ENCODE measurements around the gene KRT39. TPM values are rescaled to one million over a fixed set of nuclear protein-coding genes. Genes with fewer than 3 reads are reported as not detected.

The KRT39 gene
- total and polyA plus RNA-seq, 5 donors: not detected

DNA sequence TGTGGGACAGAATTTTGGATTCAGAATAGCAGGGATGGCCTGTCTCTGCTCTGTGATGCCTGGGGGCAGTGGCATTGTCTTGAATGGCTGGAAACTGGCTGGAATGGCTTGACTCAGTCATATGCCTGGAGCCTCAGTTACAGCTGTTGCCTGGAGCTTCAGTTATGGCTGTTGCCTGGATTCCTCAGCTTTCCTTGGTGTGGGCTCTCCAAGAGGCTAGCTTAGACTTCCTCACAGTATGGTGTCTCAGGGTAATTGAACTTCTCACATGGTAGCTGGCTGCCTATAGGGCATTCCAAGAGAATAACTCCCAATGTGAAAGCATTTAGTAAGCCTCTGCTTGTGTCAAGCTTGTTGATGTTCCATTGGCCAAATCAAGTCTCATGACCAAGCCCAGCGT is 50.4 kb downstream of the KRT39 start:
- no peak overlapping the region for H3K4me3 ChIP-seq (ENCODE audit: low read length)
- no peak for DNase-seq
- no peaks in the 10 kb centered on the region for H3K4me1 ChIP-seq (ENCODE audit: control insufficient read depth, insufficient read depth, low read length)
- whole genome bisulfite sequencing: 38% methylated on average over 1 of the region's 1 CpG
- no peak overlapping the region for H3K27ac ChIP-seq (ENCODE audit: low read length)
- no peaks in the 10 kb centered on the region for H3K9me3 ChIP-seq (ENCODE audit: control insufficient read depth, low read length)
- intact Hi-C loops (cut with DNase I): loop anchor here in 1 of 4 donors (10.0 kb wide), 1 partner anchor 628 kb away; no protein-coding TSS in a partner anchor
- H3K27me3 ChIP-seq (ENCODE audit: control insufficient read depth, insufficient read depth): no peaks in the 10 kb centered on the region
- ATAC-seq: no peak

DNA sequence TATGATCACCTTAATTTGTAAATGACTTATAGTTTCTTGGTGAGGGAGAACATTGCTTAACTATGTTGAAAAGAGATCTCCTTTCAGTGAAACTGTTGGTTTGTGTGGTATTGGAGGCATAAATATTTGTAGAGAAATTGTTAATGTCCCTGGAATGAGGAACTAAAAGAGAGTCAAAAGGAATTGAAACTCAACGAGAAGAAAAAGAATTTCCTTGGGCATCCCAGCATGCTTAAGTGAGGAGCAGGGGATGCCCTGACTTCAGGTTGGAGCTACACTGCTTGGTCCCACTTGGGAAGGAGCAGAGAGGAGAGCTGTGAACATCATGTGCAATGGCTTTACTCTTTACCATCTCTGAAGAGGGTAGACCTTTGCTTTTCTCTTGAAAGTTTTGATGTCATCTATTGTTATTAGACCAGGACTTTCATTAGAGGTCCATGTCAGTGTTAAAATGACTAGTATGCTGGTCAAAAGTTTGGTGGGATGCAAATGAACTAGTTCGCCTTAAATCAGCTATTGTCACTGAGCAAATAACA is 51.0 kb downstream of the KRT39 start:
- 76% methylated on average over 2 of the region's 2 CpGs for WGBS
- no peaks in the 10 kb centered on the region for H3K27me3 ChIP-seq (ENCODE audit: control insufficient read depth, insufficient read depth)
- ATAC-seq (no peak), DNase-seq (no peak)
- H3K9me3 ChIP-seq (ENCODE audit: control insufficient read depth, low read length): no peaks in the 10 kb centered on the region
- H3K4me1 ChIP-seq (ENCODE audit: control insufficient read depth, insufficient read depth, low read length): no peaks in the 10 kb centered on the region
- intact Hi-C loops (cut with DNase I): loop anchor here in 1 of 4 donors (10.0 kb wide), 1 partner anchor 629 kb away; no protein-coding TSS in a partner anchor
- H3K27ac ChIP-seq (ENCODE audit: low read length): no peak overlapping the region
- H3K4me3 ChIP-seq (ENCODE audit: low read length): no peak overlapping the region

DNA sequence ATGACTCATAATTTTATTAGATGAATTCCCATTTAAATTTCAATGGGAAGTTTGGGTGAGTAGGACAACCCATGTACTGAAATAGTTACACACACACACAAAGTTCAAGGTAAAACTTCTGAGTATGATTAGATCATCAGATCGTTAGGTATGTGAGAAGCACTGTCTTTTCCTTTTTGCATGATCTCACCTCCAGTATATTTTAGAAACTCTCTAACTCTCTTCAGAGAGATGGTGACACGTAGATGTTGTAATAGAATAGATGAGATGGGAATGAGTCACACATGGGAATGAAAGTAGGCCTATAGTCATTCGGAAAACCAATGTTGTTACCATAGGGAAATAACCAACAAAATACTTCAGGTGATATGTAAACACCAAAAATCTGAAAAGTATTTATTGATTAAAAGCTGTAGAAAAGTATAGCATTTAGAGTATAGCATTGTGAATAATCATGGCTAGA is 51.5 kb downstream of the KRT39 start:
- intact Hi-C loops (cut with DNase I): loop anchor here in 1 of 4 donors (10.0 kb wide), 1 partner anchor 630 kb away; no protein-coding TSS in a partner anchor
- WGBS: 69% methylated on average over 3 of the region's 3 CpGs
- Histone ChIP-seq H3K4me3 (ENCODE audit: low read length) (no peak overlapping the region), H3K4me1 (ENCODE audit: control insufficient read depth, insufficient read depth, low read length) (no peaks in the 10 kb centered on the region), H3K27ac (ENCODE audit: low read length) (no peak overlapping the region), H3K27me3 (ENCODE audit: control insufficient read depth, insufficient read depth) (no peaks in the 10 kb centered on the region), H3K9me3 (ENCODE audit: control insufficient read depth, low read length) (no peaks in the 10 kb centered on the region)
- ATAC-seq (no peak), DNase-seq (no peak)

DNA sequence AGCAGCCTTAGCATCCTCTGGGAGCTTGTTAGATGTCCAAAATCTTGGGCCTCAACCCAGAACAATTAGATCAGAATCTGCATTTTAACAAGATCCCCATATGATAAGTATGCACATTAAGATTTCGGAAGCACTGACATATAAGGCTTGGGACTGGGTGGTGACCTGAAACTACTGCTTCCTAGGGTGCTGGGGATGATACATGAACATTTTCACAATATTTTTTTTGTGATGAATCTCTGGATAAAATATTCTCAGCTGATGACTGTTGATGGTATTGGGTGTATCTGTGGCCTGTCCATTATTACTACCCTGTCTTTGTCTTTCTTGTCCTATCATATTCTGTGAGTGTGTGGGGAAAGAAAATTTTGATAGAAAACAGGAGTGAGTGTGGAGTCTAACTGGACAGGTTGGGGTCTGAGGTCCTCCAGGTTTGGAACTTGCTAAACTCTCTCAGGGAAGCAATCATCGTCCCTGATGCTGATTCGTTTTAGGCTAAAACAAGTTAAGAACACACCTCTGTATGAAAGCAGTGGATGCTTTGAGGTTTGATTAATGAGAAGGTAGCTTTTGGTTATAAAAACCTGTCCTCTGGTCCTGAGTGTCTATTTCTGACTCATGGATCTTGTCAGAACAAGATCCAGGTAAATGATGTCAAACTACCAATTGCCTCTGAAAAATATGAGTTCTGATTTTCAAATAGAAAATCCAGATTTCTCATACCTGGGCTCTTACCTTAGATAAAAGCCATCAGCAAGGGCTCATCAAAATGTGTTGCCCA is 52.5 kb downstream of the KRT39 start:
- DNase-seq: no peak
- 76% methylated on average over 3 of the region's 3 CpGs for WGBS
- H3K27ac ChIP-seq (ENCODE audit: low read length): no peak overlapping the region
- no peaks in the 10 kb centered on the region for H3K4me1 ChIP-seq (ENCODE audit: control insufficient read depth, insufficient read depth, low read length)
- no peaks in the 10 kb centered on the region for H3K9me3 ChIP-seq (ENCODE audit: control insufficient read depth, low read length)
- ATAC-seq: no peak
- H3K4me3 ChIP-seq (ENCODE audit: low read length): no peak overlapping the region
- intact Hi-C loops (cut with DNase I): loop anchor here in 2 of 4 donors (5.0 to 10.0 kb wide), 2 partner anchors 631 to 738 kb away; no protein-coding TSS in a partner anchor
- no peaks in the 10 kb centered on the region for H3K27me3 ChIP-seq (ENCODE audit: control insufficient read depth, insufficient read depth)

DNA sequence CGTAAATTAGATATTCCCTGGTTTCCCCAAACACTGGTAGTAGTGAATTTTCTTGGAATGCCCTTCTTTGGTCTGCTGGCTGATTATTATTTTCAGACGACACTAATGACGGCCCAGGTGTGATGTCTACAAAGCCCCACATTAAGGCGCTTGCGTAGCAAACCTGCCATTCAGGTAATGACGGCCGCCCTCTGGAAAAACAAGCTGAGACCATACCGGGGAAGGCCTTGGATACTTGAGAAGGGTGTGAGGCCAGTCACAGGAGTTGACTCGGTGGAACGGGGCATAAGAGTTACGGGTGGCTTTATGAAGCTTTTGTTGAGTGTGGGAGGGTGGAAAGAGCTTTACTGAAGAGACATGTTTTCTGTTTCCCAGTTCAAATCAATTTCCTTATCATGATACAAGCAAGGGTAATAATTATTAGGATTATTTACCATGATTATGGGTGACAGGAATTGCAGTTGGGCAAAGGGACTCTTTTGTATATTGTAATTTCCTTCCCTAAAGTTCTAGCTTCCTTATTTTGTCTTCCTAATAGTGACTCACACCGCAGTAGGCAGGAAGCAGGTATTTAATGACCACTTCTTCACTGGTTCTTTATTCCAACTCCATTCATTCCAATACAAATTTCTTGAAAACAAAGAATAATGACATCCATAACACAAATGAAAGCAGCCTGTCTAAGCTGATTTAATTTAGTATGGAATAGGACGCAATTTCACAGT is 54.1 kb downstream of the KRT39 start:
- Histone ChIP-seq H3K27me3 (ENCODE audit: control insufficient read depth, insufficient read depth) (no peaks in the 10 kb centered on the region), H3K4me3 (ENCODE audit: low read length) (no peak overlapping the region), H3K4me1 (ENCODE audit: control insufficient read depth, insufficient read depth, low read length) (no peaks in the 10 kb centered on the region), H3K27ac (ENCODE audit: low read length) (no peak overlapping the region), H3K9me3 (ENCODE audit: control insufficient read depth, low read length) (no peaks in the 10 kb centered on the region)
- DNase-seq (no peak), ATAC-seq (no peak)
- WGBS: 88% methylated on average over 13 of the region's 13 CpGs
- intact Hi-C loops (cut with DNase I): loop anchor here in 2 of 4 donors (5.0 to 10.0 kb wide), 2 partner anchors 632 to 740 kb away; no protein-coding TSS in a partner anchor

DNA sequence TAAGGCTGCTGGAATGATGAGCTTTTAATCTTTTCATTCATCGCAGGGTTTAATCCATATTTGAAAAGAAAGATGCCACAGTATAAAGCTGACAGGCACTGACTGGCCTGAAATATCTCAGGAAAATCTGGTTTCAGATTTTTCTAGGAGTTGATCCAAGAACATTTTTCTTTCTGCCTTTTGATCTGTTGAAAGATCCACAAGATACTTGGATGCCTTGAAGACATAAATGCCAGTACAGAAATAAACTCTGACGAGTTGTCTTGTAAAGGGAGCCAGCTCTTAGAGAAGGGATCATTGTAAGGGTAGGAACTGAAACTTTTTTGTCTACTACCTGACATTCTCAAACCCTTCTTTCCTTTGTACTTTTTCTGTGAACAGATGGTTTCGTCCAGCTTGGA is 56.3 kb downstream of the KRT39 start:
- no peaks in the 10 kb centered on the region for H3K9me3 ChIP-seq (ENCODE audit: control insufficient read depth, low read length)
- WGBS: 64% methylated on average over 3 of the region's 3 CpGs
- no peak for DNase-seq
- H3K27ac ChIP-seq (ENCODE audit: low read length): no peak overlapping the region
- no peaks in the 10 kb centered on the region for H3K4me1 ChIP-seq (ENCODE audit: control insufficient read depth, insufficient read depth, low read length)
- no peaks in the 10 kb centered on the region for H3K27me3 ChIP-seq (ENCODE audit: control insufficient read depth, insufficient read depth)
- H3K4me3 ChIP-seq (ENCODE audit: low read length): no peak overlapping the region
- no peak for ATAC-seq
- intact Hi-C loops (cut with DNase I): loop anchor here in 2 of 4 donors (5.0 to 10.0 kb wide), 2 partner anchors 634 to 742 kb away; no protein-coding TSS in a partner anchor

DNA sequence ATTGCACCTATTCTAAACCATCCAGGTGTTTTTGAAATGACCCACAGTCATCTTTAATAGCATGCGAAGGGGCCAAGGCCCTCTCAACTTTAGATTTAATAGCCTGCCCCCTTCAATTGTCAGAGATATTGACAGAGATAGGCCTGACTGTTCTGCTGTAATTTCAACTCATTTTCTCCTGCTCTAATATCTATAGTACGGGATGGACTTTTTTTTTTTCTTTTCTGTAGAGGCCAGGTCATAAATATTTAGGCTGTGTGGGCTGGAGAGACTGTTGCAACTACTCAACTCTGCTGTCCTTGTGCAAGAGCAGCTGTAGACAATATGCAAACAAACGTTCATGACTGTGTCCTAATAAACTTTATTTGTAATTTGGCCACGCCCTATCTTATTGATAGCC is 57.0 kb downstream of the KRT39 start:
- Histone ChIP-seq H3K27me3 (ENCODE audit: control insufficient read depth, insufficient read depth) (no peaks in the 10 kb centered on the region), H3K4me3 (ENCODE audit: low read length) (no peak overlapping the region), H3K4me1 (ENCODE audit: control insufficient read depth, insufficient read depth, low read length) (no peaks in the 10 kb centered on the region), H3K27ac (ENCODE audit: low read length) (no peak overlapping the region), H3K9me3 (ENCODE audit: control insufficient read depth, low read length) (no peaks in the 10 kb centered on the region)
- DNase-seq: no peak
- no peak for ATAC-seq
- 53% methylated on average over 4 of the region's 4 CpGs for WGBS
- intact Hi-C loops (cut with DNase I): loop anchor here in 3 of 4 donors (5.0 to 10.0 kb wide), 6 partner anchors 635 to 755 kb away; no protein-coding TSS in a partner anchor

DNA sequence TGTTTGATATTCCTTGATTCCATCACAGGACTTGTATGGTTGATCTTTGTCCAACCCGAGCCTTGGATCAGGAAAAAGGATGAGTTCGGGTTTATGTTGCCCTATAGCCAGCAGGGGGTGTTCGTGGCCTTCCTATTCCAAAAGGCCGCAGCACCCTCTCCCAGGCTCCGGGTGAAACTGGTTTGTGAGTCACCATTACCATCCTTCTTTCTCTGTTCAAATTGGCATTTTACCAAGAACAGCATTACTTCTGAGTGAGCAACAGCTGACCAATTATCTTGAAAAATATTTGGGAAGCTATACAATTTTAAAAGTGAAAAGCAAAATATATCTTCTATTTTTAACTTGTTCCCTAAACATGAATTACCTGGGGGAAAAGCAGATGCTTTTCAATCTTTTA is 57.4 kb downstream of the KRT39 start:
- peak; percentile 94 to 96 for ATAC-seq
- H3K4me1 ChIP-seq (ENCODE audit: control insufficient read depth, insufficient read depth, low read length): no peaks in the 10 kb centered on the region
- H3K27me3 ChIP-seq (ENCODE audit: control insufficient read depth, insufficient read depth): no peaks in the 10 kb centered on the region
- H3K27ac ChIP-seq (ENCODE audit: low read length): no peak overlapping the region
- intact Hi-C loops (cut with DNase I): loop anchor here in 3 of 4 donors (5.0 to 10.0 kb wide), 5 partner anchors 635 to 755 kb away; no protein-coding TSS in a partner anchor
- DNase-seq: peak; percentile 70 to 84 (median 78)
- no peak overlapping the region for H3K4me3 ChIP-seq (ENCODE audit: low read length)
- WGBS: under 1% methylated on average over 5 of the region's 5 CpGs
- no peaks in the 10 kb centered on the region for H3K9me3 ChIP-seq (ENCODE audit: control insufficient read depth, low read length)

Other genes starting within 250 kb of the KRT39 start
Only the 30 nearest of the 33 such genes appear.
- gene KRT26, start 194.7 kb downstream of the KRT39 start, total RNA-seq: not detected
- not detected for gene KRT26, start 194.7 kb downstream of the KRT39 start, polyA plus RNA-seq
- gene KRT27, start 184.4 kb downstream of the KRT39 start, total RNA-seq: under 1 TPM in 1 of 4 donors, not detected in 3; 0.21 TPM
- gene KRT27, start 184.4 kb downstream of the KRT39 start, polyA plus RNA-seq: 0.43 TPM
- gene KRT28, start 167.0 kb downstream of the KRT39 start, total RNA-seq: not detected
- not detected for gene KRT28, start 167.0 kb downstream of the KRT39 start, polyA plus RNA-seq
- 10 to 100 TPM; 65.8 to 79.5 (median 74.0) TPM for gene KRT10, start 144.3 kb downstream of the KRT39 start, total RNA-seq
- gene KRT10, start 144.3 kb downstream of the KRT39 start, polyA plus RNA-seq: 71.8 TPM
- not detected for gene KRT12, start 99.7 kb downstream of the KRT39 start, total RNA-seq
- gene KRT12, start 99.7 kb downstream of the KRT39 start, polyA plus RNA-seq: not detected
- gene KRT20, start 81.7 kb downstream of the KRT39 start, total RNA-seq: not detected
- 0.14 TPM for gene KRT20, start 81.7 kb downstream of the KRT39 start, polyA plus RNA-seq
- gene KRT23, start 29.3 kb downstream of the KRT39 start, total RNA-seq: not detected
- gene KRT23, start 29.3 kb downstream of the KRT39 start, polyA plus RNA-seq: not detected
- not detected for gene KRT40, start 17.4 kb upstream of the KRT39 start, total RNA-seq
- not detected for gene KRT40, start 17.4 kb upstream of the KRT39 start, polyA plus RNA-seq
- gene KRTAP3-3, start 27.2 kb upstream of the KRT39 start, total RNA-seq: not detected
- not detected for gene KRTAP3-3, start 27.2 kb upstream of the KRT39 start, polyA plus RNA-seq
- not detected for gene KRTAP3-2, start 33.0 kb upstream of the KRT39 start, total RNA-seq
- gene KRTAP3-2, start 33.0 kb upstream of the KRT39 start, polyA plus RNA-seq: not detected
- gene KRTAP3-1, start 42.2 kb upstream of the KRT39 start, total RNA-seq: not detected
- gene KRTAP3-1, start 42.2 kb upstream of the KRT39 start, polyA plus RNA-seq: not detected
- not detected for gene KRTAP1-5, start 60.3 kb upstream of the KRT39 start, total RNA-seq
- gene KRTAP1-5, start 60.3 kb upstream of the KRT39 start, polyA plus RNA-seq: not detected
- gene KRTAP1-4, start 63.2 kb upstream of the KRT39 start, total RNA-seq: not detected
- not detected for gene KRTAP1-4, start 63.2 kb upstream of the KRT39 start, polyA plus RNA-seq
- not detected for gene KRTAP1-3, start 67.9 kb upstream of the KRT39 start, total RNA-seq
- not detected for gene KRTAP1-3, start 67.9 kb upstream of the KRT39 start, polyA plus RNA-seq
- not detected for gene KRTAP1-1, start 74.5 kb upstream of the KRT39 start, total RNA-seq
- gene KRTAP1-1, start 74.5 kb upstream of the KRT39 start, polyA plus RNA-seq: not detected
- gene KRTAP2-1, start 80.4 kb upstream of the KRT39 start, total RNA-seq: not detected
- gene KRTAP2-1, start 80.4 kb upstream of the KRT39 start, polyA plus RNA-seq: not detected
- not detected for gene KRTAP2-2, start 88.3 kb upstream of the KRT39 start, total RNA-seq
- not detected for gene KRTAP2-2, start 88.3 kb upstream of the KRT39 start, polyA plus RNA-seq
- not detected for gene KRTAP2-3, start 93.2 kb upstream of the KRT39 start, total RNA-seq
- gene KRTAP2-3, start 93.2 kb upstream of the KRT39 start, polyA plus RNA-seq: not detected
- gene KRTAP2-4, start 98.9 kb upstream of the KRT39 start, total RNA-seq: not detected
- not detected for gene KRTAP2-4, start 98.9 kb upstream of the KRT39 start, polyA plus RNA-seq
- not detected for gene KRTAP4-7, start 117.2 kb upstream of the KRT39 start, total RNA-seq
- gene KRTAP4-7, start 117.2 kb upstream of the KRT39 start, polyA plus RNA-seq: not detected
- not detected for gene KRTAP4-8, start 131.2 kb upstream of the KRT39 start, total RNA-seq
- gene KRTAP4-8, start 131.2 kb upstream of the KRT39 start, polyA plus RNA-seq: not detected
- not detected for gene KRTAP4-16, start 135.3 kb upstream of the KRT39 start, total RNA-seq
- gene KRTAP4-16, start 135.3 kb upstream of the KRT39 start, polyA plus RNA-seq: not detected
- not detected for gene KRTAP4-9, start 138.4 kb upstream of the KRT39 start, total RNA-seq
- gene KRTAP4-9, start 138.4 kb upstream of the KRT39 start, polyA plus RNA-seq: not detected
- not detected for gene KRTAP4-11, start 151.4 kb upstream of the KRT39 start, total RNA-seq
- not detected for gene KRTAP4-11, start 151.4 kb upstream of the KRT39 start, polyA plus RNA-seq
- gene KRTAP4-12, start 157.2 kb upstream of the KRT39 start, total RNA-seq: not detected
- not detected for gene KRTAP4-12, start 157.2 kb upstream of the KRT39 start, polyA plus RNA-seq
- gene KRTAP4-6, start 173.6 kb upstream of the KRT39 start, total RNA-seq: not detected
- gene KRTAP4-6, start 173.6 kb upstream of the KRT39 start, polyA plus RNA-seq: not detected
- gene KRTAP4-5, start 182.9 kb upstream of the KRT39 start, total RNA-seq: not detected
- gene KRTAP4-5, start 182.9 kb upstream of the KRT39 start, polyA plus RNA-seq: not detected
- not detected for gene KRTAP4-4, start 193.8 kb upstream of the KRT39 start, total RNA-seq
- not detected for gene KRTAP4-4, start 193.8 kb upstream of the KRT39 start, polyA plus RNA-seq
- gene KRTAP4-3, start 201.3 kb upstream of the KRT39 start, total RNA-seq: not detected
- not detected for gene KRTAP4-3, start 201.3 kb upstream of the KRT39 start, polyA plus RNA-seq
- not detected for gene KRTAP4-2, start 211.3 kb upstream of the KRT39 start, total RNA-seq
- gene KRTAP4-2, start 211.3 kb upstream of the KRT39 start, polyA plus RNA-seq: not detected

Data from right cardiac atrium (tissue), 5 donors.